GM12864 (cell line): ENCODE results near the gene SPAG4.

Source experiments
- DNase-seq: peaks from one replicate; pipeline ENCODE4 v3.0.0-alpha.2; 2011; ENCODE audit warnings: low read depth
- H3K4me3 ChIP-seq: 2 replicates; pipeline ENCODE4 v1.5.1; 2011; ENCODE audit warnings: mild to moderate bottlenecking, low read depth, low read length, control low read depth
- TF ChIP-seq, protein P1 (sequence below): IDR thresholded peaks from 2 replicates; pipeline ENCODE4 v1.5.1; 2011; ENCODE audit warnings: low read depth, mild to moderate bottlenecking, moderate library complexity, low read length, control low read depth, inconsistent platforms; ENCODE audit errors: missing control alignments

SPAG4 gene

DNA sequence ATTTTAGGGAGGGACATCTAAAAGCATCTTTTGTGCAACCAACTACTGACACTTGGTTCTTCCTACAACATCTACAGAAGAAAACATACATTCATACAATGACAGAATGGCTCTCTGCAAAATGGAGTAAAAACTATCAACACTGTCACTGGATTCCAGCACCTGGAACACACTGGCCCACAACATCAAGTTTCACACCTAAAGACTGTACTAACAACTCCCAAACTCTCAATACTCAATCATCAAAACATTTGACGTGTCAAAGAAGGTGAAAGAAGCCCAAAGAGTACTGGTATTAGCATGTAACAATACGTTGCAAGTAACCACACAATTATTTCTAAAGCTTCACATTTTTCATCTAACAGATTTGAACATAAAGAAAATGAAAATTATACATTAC is 46.9 kb downstream of the SPAG4 start:
- TF ChIP-seq, protein P1, sequence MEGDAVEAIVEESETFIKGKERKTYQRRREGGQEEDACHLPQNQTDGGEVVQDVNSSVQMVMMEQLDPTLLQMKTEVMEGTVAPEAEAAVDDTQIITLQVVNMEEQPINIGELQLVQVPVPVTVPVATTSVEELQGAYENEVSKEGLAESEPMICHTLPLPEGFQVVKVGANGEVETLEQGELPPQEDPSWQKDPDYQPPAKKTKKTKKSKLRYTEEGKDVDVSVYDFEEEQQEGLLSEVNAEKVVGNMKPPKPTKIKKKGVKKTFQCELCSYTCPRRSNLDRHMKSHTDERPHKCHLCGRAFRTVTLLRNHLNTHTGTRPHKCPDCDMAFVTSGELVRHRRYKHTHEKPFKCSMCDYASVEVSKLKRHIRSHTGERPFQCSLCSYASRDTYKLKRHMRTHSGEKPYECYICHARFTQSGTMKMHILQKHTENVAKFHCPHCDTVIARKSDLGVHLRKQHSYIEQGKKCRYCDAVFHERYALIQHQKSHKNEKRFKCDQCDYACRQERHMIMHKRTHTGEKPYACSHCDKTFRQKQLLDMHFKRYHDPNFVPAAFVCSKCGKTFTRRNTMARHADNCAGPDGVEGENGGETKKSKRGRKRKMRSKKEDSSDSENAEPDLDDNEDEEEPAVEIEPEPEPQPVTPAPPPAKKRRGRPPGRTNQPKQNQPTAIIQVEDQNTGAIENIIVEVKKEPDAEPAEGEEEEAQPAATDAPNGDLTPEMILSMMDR, result no peak
- DNase-seq, result no peak
- peak overlapping the region; percentile 53 for H3K4me3 ChIP-seq

DNA sequence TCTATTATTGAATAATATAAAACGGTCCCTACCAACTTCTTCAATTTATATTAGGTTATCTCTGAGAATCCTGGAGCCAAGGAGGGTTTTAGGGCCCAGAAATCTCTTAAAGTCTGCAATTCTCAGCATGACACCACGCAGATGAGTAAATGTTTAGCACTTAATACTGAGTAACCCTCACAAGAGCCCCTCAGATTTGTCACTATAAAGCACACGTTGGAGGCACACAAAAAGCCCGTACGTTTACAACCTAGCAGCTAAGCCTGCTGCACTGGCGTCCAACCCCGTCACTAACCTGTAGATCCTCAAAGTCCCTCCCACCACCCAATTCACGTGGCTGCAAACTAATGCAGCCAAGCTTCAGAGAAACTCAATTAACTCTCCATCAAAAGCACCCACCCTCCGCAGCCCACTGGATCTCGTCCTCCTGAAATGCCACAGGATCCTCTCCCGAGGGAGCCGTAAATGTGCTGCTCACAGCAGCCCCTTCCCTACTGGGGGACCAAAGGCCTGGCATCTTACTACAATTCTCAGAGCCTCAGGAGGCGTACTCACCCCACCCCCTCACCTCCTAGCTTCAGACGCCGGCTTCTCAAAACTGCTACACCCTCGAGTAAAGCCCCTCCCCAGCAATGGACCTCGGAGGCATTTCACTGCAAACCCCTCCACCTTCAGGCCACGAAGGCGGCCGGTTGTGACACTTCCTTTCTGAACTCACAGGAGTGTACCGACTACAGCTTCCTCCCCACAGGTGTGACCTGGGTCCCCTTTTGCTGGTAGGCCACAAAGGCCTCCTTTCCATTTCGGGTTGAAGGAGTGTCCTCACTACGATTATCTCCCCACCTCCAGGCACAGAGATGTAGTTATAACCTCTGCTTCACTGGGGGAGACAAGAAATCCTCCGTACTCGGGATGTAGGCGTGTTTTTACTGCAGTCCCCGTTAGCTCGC is 48.2 kb downstream of the SPAG4 start:
- TF ChIP-seq, protein P1, result no peak
- peak overlapping the region; percentile 89 for H3K4me3 ChIP-seq
- no peak for DNase-seq

DNA sequence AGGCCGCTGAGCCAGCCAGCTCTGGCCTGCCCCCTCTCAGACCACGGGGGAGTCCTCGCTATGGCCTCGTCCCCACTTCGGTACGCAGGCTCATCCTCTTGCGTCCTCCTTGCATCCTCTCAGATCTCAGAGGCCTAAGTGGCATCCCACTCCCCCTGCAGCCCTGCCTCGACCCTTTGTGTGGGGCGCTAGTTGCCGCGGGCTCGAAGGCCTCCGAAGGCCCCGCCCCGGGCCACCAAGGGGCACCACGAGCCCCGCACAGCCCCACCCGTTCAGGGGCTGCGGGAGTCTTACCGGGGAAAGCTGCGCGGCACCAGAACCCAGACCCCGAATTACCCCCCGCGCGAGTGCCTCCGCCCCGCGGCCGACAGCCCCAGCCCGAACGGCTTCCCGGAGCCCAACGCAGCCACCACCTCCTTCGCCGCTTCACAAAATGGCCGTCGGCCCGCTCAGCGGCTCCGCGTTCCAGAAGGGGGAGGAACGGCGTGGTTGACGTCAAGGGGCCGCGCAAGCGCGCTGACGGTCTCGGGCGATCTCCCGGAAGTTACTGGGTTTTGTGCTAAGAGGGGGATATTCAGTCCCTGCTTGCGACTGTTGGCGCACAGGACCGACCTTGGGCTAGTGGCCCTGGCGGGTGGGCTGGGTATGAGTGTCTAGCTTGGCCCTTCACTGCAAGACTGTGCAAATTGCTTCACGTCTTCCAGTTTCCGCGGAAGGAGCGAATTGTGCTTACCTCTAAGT is 49.0 kb downstream of the SPAG4 start, which contains the start of the genes CPNE1 and RBM12:
CPNE1 (minus strand) TSS at position 435 of the 741 bp plus-strand sequence. CDS start 31,977 bp downstream, outside the sequence.
RBM12 (minus strand) TSS at position 435 of the 741 bp plus-strand sequence. CDS start 9,578 bp downstream, outside the sequence.
- peak; percentile 87 for DNase-seq
- H3K4me3 ChIP-seq, result peak within 1 kb of the TSS; percentile 89
- TF ChIP-seq, protein P1, result no peak

DNA sequence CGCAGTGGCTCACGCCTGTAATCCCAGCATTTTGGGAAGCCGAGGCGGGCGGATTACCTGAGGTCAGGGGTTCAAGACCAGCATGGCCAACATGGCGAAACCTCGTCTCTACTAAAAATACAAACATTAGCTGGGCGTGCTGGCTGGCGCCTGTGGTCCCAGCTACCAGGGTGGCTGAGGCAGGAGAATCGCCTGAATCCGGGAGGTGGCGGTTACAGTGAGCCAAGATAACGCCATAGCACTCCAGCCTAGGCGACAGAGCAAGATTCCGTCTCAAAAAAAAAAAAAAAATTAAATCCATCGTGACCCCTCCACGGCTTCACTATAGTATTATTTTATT is 50.3 kb downstream of the SPAG4 start:
- no peak overlapping the region for H3K4me3 ChIP-seq
- TF ChIP-seq, protein P1, result no peak
- no peak for DNase-seq

DNA sequence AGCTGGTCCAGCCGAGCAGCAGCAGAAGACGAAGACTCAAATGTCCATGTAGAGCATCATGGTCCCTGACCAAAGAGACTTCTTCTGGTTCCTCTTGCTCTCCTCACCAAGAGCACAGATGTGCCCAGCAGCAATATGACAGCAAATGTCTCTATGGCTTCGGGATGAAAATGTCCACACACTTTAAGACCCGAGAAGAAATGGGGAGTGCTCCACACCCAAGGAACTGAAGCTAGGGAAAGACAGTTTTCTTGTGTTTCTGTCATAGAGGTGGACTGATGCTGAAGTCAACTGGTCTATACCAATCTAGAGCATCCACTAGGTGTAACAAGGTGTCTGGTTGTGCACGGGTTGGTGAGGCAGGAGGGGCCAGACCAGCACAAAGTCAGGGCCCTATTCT is 53.6 kb downstream of the SPAG4 start:
- no peak for DNase-seq
- TF ChIP-seq, protein P1, result no peak

DNA sequence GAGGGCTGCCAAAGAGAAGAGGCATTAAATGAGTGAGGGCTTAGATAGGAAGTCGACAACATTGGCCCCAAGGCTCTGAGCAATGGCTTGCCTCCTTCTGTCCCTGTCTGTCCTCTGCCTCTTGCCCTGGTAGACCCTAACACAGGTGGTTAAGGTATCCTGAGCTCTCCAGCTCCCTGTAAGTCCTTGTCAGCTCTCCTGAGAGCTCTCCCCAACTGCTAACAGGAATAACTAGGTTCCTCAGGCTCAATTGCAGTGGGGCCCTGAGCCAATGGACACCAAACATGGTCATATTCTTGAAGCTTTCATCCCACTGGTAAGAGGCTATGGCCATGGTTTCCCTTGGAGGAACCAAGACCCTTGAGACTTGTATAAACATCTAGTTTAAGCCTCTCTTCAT is 54.1 kb downstream of the SPAG4 start:
- TF ChIP-seq, protein P1, result no peak
- DNase-seq, result no peak
- H3K4me3 ChIP-seq, result no peak overlapping the region

More for the DNA sequence above, 53.6 kb downstream of the SPAG4 start:
- no peak overlapping the region for H3K4me3 ChIP-seq
